GM12874 (cell line): ENCODE data around the gene UCN3.

Experiments used
- CTCF ChIP-seq: IDR thresholded peaks from 2 replicates; pipeline ENCODE4 v1.5.1; 2011; ENCODE audit warnings: low read depth, mild to moderate bottlenecking, control low read depth, low read length, moderate library complexity; ENCODE audit not compliant: insufficient read depth

UCN3 gene

GRCh38 chr10:5381187-5381586, 16.4 kb downstream of the UCN3 start:
- no peak for TF ChIP-seq CTCF

- TF ChIP-seq CTCF, result no peak
Observed at GRCh38 chr10:5385224-5385623, 20.5 kb downstream of the UCN3 start.

- no peak for TF ChIP-seq CTCF
Observed at GRCh38 chr10:5387169-5387568, 22.4 kb downstream of the UCN3 start.

- no peak for TF ChIP-seq CTCF
Observed at GRCh38 chr10:5390607-5391205, 25.9 kb downstream of the UCN3 start.

GRCh38 chr10:5391790-5392189, 27.0 kb downstream of the UCN3 start:
- TF ChIP-seq CTCF, result no peak

- no peak for TF ChIP-seq CTCF
Observed at GRCh38 chr10:5393529-5393928, 28.8 kb downstream of the UCN3 start.

GRCh38 chr10:5395168-5395567, 30.4 kb downstream of the UCN3 start:
- TF ChIP-seq CTCF, result no peak
